Esophagus squamous epithelium (tissue), 5 donors: ENCODE data around the gene CMC2. TPM values are rescaled to one million over a fixed set of nuclear protein-coding genes. Genes with fewer than 3 reads are reported as not detected.

Source experiments
- DNase-seq: peaks from one replicate; lab custom pipeline; 2025; lab: John Stamatoyannopoulos, UW
- H3K27ac ChIP-seq, 4 donors: fragments of 200-600 bp; sonication (generic); one replicate each; pipeline ENCODE4 v1.5.1; 2016 to 2019; ENCODE audit warnings: mild to moderate bottlenecking in 1 of 4
- H3K27me3 ChIP-seq, 4 donors: fragments of 200-600 bp; sonication (generic); 1 replicate in 3 of 4; 2 replicates in 1 of 4; pipeline versions ENCODE4 v1.5.1 to v1.6.0; 2017 to 2021; ENCODE audit warnings: antibody characterized with exemption in 1 of 4
- H3K36me3 ChIP-seq, 3 donors: fragments of 200-600 bp; sonication (generic); one replicate each; pipeline ENCODE4 v1.5.1; 2016 to 2019
- H3K4me1 ChIP-seq, 3 donors: fragments of 200-600 bp; sonication (generic); one replicate each; pipeline ENCODE4 v1.5.1; 2017 to 2019
- H3K4me3 ChIP-seq, 4 donors: fragments of 200-600 bp; sonication (generic); 1 replicate in 3 of 4; 2 replicates in 1 of 4; pipeline ENCODE4 v1.5.1; 2016 to 2019; ENCODE audit warnings: mild to moderate bottlenecking in 2 of 4, moderate library complexity in 1 of 4
- H3K9me3 ChIP-seq, 3 donors: fragments of 200-600 bp; sonication (generic); one replicate each; pipeline ENCODE4 v1.5.1; 2016 to 2019
- POLR2A ChIP-seq, 4 donors: fragments of 450-650 bp; IDR thresholded peaks; one replicate each; pipeline ENCODE4 v1.6.1; 2017; ENCODE audit warnings: antibody characterized with exemption in 4 of 4, mild to moderate bottlenecking in 4 of 4, moderate library complexity in 3 of 4
- WGBS, 2 donors: methylation state at CpG; one replicate each; pipeline ENCODE4 v1.1.5; 2018; 5-methylcytosine and 5-hydroxymethylcytosine counted together
- intact Hi-C: fragments of 100-400 bp; cut with DNase I; formaldehyde crosslinking; loops from one replicate; pipeline ENCODE4 v1.15.0; 2022
- total RNA-seq, 4 donors: library from RNA; depleted of rRNA; stranded (reverse); fragments of >200 nt; gene quantifications; one replicate each; pipeline ENCODE4 v1.1.0, GENCODE V29; 2016
- TF ChIP-seq, protein P1 (sequence below), 6 experiments: fragments of 450-650 bp in 4 of 6; fragments of 200-600 bp in 2 of 6; sonication (generic) in 2 of 6; IDR thresholded peaks; one replicate each; pipeline ENCODE4 v1.5.1; 2016 to 2019; ENCODE audit warnings: antibody characterized with exemption in 6 of 6, mild to moderate bottlenecking in 4 of 6, moderate library complexity in 4 of 6
- donor health status: DM: yes; HTN: yes; CAD: no.

The CMC2 gene
- total RNA-seq, 4 donors from 2014 or later: 7.4 to 41.2 (median 24.4) TPM

DNA sequence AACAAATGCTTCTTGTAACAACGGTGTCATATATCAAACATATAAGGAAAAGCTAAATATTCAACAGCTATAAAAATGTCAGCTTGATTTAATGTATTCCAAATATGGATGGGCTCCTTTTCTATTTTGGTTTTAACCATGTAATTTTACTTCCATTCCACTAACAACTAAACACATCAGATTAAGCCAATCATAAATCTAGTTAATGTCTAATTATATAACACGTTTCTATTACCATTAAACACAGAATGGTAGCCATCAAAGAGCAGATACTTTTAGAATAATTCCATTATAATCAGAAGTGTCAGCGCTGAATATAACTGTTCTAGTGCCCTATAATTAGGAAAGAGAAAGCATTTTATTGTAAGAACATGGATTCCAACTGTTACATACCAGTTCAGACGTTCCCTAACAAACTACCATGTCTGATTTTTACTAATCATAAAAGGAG, 10.0 kb downstream of the CMC2 start:
- 62 to 63% methylated on average over 4 of the region's 4 CpGs for WGBS, 2 donors
- TF ChIP-seq, protein P1, sequence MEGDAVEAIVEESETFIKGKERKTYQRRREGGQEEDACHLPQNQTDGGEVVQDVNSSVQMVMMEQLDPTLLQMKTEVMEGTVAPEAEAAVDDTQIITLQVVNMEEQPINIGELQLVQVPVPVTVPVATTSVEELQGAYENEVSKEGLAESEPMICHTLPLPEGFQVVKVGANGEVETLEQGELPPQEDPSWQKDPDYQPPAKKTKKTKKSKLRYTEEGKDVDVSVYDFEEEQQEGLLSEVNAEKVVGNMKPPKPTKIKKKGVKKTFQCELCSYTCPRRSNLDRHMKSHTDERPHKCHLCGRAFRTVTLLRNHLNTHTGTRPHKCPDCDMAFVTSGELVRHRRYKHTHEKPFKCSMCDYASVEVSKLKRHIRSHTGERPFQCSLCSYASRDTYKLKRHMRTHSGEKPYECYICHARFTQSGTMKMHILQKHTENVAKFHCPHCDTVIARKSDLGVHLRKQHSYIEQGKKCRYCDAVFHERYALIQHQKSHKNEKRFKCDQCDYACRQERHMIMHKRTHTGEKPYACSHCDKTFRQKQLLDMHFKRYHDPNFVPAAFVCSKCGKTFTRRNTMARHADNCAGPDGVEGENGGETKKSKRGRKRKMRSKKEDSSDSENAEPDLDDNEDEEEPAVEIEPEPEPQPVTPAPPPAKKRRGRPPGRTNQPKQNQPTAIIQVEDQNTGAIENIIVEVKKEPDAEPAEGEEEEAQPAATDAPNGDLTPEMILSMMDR (IDR thresholded peaks at IDR 0.05): no peak
- no peak for TF ChIP-seq POLR2A (IDR thresholded peaks at IDR 0.05)
- Histone ChIP-seq H3K36me3 (peaks cover 0 to 2% (median 0%) of the 10 kb centered on the region in 3 donors), H3K4me3 (peak overlapping the region in 1 of 4 donors; percentile 40), H3K9me3 (no peaks in the 10 kb centered on the region), H3K4me1 (no peaks in the 10 kb centered on the region), H3K27ac (peak overlapping the region in 1 of 4 donors; percentile 20), H3K27me3 (no peaks in the 10 kb centered on the region)
- intact Hi-C loops: no loop called here
- no peak for DNase-seq

DNA sequence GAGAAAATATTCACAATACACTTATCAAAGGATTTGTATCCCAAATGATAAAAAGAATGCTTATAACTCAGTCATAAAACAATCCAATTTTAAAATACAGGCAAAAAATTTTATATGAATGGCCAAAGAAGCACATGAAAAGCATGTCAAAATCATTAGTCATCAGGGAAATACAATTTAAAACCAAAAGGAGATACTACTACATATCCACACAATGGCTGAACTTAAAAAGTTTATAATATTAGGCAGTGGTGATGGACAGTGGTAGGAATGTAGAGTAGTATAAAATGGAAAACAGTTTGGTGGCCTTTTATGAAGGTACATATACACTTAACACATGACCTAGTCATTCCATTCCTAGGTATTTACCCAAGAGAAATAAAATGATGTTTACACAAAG, 12.2 kb downstream of the CMC2 start:
- intact Hi-C loops: no loop called here
- H3K36me3 ChIP-seq: peaks cover 0 to 10% (median 0%) of the 10 kb centered on the region in 3 donors
- H3K27ac ChIP-seq: no peak overlapping the region
- TF ChIP-seq, protein P1 (IDR thresholded peaks at IDR 0.05): no peak
- TF ChIP-seq POLR2A (IDR thresholded peaks at IDR 0.05): no peak
- no peak for DNase-seq
- H3K27me3 ChIP-seq: no peaks in the 10 kb centered on the region
- no peaks in the 10 kb centered on the region for H3K9me3 ChIP-seq
- no peak overlapping the region for H3K4me3 ChIP-seq
- H3K4me1 ChIP-seq: no peaks in the 10 kb centered on the region

DNA sequence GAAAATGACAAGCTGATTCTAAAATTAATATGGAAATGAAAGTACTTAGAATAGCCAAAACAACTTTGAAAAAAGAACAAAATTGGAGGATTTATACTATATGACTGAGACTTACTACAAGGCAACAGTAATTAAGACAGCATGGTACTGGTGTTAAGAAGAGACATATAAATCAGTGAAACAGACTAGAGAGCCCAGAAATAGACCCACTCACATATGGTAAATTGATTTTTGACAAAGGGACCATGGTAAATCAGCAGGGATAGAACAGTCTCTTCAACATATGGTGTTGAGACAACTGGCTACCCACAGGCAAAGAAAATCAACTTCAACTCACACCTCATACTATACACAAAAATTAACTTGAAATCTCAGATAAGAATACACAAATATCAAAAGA, 12.9 kb downstream of the CMC2 start:
- Histone ChIP-seq H3K4me3 (no peak overlapping the region), H3K4me1 (no peaks in the 10 kb centered on the region), H3K36me3 (peaks cover 0 to 10% (median 0%) of the 10 kb centered on the region in 3 donors), H3K27me3 (no peaks in the 10 kb centered on the region), H3K9me3 (no peaks in the 10 kb centered on the region), H3K27ac (no peak overlapping the region)
- no peak for DNase-seq
- TF ChIP-seq, protein P1 (IDR thresholded peaks at IDR 0.05): no peak
- TF ChIP-seq POLR2A (IDR thresholded peaks at IDR 0.05): no peak
- intact Hi-C loops: no loop called here

DNA sequence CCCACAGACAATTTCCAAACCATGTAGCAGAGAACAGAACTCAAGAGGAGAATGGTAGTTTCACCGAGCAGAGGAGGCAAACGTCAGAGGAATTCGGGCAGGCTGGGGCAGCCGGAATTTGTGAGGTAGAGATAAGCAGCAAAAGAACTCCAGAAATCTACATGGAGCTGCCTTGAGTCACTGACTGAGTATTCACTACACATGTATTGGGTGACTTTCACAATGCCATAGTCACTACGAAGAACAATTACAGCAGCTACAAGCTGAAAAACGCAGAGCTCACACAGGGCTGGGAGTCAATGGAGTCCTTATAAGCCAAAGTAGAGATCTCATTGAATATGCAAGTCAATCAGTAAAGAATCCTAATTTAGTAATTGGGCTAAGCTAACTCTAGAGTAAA, 13.4 kb downstream of the CMC2 start:
- no peak for DNase-seq
- Histone ChIP-seq H3K9me3 (no peaks in the 10 kb centered on the region), H3K27ac (no peak overlapping the region), H3K4me3 (no peak overlapping the region), H3K27me3 (no peaks in the 10 kb centered on the region), H3K36me3 (peaks cover 0 to 11% (median 0%) of the 10 kb centered on the region in 3 donors), H3K4me1 (no peaks in the 10 kb centered on the region)
- WGBS, 2 donors: 50 to 59% methylated on average over 6 of the region's 6 CpGs
- TF ChIP-seq, protein P1 (IDR thresholded peaks at IDR 0.05): no peak
- no peak for TF ChIP-seq POLR2A (IDR thresholded peaks at IDR 0.05)
- intact Hi-C loops: no loop called here

DNA sequence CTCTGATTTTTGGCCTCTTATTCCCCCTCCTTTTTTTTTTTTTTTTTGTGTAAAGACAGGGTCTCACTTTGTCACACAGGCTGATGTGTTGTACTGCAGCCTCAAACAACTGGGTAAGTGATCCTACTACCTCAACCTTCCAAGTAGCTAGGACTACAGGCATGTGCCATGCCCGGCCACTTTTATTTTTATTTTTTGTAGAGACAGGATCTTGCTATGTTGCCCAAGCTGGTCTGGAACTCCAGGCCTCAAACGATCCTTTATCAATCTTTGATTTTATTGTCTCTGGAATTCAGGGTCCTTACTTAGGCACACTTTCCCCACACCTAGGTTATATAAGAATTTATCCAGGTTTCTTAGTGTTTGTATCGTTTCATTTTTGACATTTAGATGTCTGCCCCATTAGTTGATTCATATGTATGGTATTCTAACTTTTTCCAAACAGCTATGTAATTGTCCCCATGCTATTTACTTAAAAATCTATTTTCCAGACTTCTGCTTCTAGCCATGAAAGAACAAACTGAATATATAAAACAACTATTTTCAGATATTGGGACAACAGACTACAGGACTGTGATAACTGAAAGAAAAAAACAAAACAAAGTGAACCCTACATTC, 13.9 kb downstream of the CMC2 start:
- no peaks in the 10 kb centered on the region for H3K4me1 ChIP-seq
- peaks cover 0 to 16% (median 0%) of the 10 kb centered on the region in 3 donors for H3K36me3 ChIP-seq
- no peaks in the 10 kb centered on the region for H3K9me3 ChIP-seq
- H3K27me3 ChIP-seq: no peaks in the 10 kb centered on the region
- H3K27ac ChIP-seq: no peak overlapping the region
- WGBS, 2 donors: 62 to 77% methylated on average over 3 of the region's 3 CpGs
- no peak for TF ChIP-seq POLR2A (IDR thresholded peaks at IDR 0.05)
- TF ChIP-seq, protein P1 (IDR thresholded peaks at IDR 0.05): no peak
- DNase-seq: no peak
- intact Hi-C loops: no loop called here
- no peak overlapping the region for H3K4me3 ChIP-seq
